Activated CD4-positive, CD25-positive, alpha-beta regulatory T cell treated with anti-CD3 and anti-CD28 coated beads, Interleukin-2, amount 50 U/mL, for 24 hours (primary cell): ENCODE data around the gene GPR55.

Experiments
- ATAC-seq, 2 donors: fragments of 150-1000 bp; cut with Tn5 transposase; one replicate each; pipeline ENCODE4 v1.10.0; 2021; ENCODE audit warnings: mild to moderate bottlenecking in 1 of 2, moderate library complexity in 1 of 2

The GPR55 gene

DNA sequence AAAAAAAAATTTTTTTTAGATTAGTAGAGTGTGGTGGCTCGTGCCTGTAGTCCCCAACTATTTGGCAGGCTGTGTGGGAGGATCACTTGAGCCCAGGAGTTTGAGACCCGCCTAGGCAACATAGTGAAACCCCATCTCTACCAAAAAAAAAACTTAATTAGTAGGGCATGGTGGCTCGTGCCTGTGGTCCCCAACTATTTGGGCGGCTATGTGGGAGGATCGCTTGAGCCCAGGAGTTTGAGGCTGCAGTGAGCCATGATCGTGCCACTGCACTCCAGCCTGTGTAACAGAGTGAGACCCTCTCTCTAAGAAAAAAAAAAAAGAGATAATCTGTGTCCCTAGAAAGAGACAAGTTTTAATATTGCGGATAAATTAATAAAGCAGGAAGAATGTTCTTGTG, 8.8 kb downstream of the GPR55 start:
- ATAC-seq = no peak

DNA sequence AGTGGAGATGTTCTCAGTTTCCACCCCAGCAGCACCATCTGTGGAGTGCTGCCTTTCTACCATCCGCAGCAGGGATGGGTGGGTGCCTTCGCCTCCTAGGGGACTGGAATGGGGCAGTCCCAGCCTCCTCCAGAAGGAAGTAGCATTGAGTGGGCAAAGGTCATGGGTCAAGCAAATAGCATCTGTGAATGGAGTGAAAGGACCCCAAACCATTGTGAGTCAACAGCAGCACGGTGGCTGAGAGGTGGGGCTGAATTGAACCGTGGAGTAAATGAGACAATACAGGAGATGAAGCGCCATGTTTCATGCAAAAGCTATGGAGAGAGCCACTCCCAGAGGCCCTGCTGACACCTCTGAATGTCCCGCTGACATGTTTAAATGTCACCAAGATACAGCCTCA, 9.7 kb downstream of the GPR55 start:
- ATAC-seq = no peak

DNA sequence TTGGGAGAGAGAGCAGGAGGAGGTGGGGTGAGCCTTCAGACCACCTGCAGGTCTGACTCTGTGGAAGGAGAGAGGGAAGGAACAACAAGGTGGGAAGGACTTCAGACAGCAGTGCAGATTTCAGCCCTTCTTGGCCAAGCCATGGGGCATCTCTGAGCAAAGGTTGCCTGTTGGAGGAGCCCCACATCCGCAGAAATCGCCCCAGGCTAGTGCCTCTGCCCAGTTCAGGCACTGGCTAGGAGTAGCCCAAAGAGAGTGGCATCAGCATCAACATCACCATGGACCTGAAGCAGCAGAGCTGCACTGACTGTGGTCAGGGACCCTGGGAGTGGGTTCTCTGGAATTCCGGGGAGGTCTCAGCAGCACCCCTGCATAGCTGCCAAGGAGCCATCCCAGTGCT, 10.2 kb downstream of the GPR55 start:
- no peak for ATAC-seq

DNA sequence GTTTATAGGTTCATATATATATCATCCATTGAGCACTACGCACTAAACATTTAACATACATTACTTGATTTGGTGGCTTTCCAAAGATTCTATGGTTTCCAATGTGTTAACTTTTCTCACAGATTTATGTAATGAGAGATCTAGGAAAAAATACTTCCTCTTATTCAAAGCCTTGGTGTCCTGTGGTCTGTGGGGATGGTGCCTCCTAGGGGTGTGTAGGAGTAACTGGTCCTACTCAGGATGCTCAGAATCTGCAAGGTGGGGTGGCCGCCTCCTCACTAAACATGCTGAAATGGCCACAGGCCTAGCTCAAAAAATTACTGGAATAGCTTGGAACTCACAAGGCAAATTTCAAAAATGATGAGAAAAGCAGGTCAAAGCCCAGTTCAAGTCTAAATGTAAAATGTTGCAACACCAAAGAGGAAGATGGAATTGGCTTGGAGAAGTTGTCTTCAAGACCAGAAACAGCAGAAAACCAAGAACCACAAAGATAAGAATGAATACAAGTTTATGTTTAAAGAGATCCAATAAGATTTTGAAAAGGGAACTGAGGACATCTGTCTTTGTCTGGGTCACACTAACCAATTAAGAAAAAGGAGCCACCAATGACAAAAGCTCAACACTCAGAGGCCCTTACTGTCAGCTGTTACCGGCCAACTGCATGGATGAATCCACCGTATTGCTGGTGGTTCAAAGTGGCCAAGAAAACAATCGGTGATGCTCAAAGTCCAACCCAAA, 11.5 kb downstream of the GPR55 start:
- ATAC-seq = no peak

DNA sequence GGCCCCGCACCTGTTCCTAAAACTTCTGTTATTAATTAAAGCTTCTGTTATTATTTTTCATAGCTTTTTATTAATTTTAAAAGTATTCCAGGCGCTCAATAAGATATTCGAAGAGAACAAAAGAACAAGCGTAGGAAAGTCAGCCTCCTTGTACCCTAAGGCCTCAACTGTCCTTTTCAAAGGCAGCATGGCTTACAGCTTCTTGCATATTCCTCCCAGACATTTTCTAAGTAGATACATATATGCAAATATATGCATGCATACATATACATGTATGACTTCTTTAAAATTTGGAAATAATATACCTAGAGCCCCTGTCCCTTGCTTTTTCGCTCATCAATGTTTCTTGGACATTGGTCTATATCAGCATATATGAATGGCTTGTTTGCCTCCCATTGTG, 12.3 kb downstream of the GPR55 start:
- no peak for ATAC-seq

DNA sequence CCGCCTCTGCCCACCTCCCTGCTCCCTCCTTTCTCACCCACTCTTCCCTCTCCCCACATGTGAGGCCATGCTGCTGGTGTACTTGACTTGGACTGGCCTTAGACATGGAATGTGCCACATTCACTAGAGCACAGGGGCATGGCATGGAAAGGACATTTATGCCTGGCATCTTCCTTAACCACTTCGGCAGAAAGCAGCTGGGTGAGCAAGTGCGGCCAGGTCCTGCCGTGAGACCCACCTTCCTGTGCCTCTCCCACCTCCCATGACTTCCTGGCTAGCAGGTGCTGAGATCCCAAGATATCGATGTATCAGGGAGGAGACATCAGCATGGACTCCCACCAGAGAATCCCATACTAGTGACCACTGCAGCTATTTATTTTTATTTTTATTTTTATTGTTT, 13.0 kb downstream of the GPR55 start:
- no peak for ATAC-seq

DNA sequence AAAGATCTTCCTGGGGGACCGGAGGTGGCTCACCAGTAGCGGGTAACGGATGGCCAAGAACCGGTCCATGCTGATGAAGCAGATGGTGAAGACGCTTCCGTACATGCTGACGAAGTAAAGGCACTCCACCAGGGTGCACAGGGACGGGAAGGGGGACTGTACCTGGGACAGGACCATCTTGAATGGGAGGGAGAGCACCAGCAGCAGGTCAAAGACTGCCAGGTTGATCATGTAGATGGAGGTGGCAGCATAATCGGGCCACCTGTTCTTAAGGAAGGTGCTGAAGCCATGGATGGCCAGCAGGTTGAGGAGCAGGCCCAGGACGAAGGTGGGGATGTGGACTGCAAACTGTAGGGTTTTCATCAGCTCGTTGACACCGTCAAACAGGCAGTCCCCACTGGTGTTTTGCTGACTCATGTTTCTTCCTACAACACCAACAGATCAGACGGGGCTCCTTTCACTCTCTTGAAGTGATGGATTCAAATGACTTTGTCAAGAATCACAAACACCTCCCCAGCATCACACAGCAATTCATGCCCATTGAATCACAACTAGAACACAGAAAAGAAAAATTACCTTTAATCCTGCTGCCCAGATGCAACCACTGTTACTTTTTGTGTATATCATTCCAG, 14.4 kb downstream of the GPR55 start:
- peak; percentile 22 to 33 for ATAC-seq

DNA sequence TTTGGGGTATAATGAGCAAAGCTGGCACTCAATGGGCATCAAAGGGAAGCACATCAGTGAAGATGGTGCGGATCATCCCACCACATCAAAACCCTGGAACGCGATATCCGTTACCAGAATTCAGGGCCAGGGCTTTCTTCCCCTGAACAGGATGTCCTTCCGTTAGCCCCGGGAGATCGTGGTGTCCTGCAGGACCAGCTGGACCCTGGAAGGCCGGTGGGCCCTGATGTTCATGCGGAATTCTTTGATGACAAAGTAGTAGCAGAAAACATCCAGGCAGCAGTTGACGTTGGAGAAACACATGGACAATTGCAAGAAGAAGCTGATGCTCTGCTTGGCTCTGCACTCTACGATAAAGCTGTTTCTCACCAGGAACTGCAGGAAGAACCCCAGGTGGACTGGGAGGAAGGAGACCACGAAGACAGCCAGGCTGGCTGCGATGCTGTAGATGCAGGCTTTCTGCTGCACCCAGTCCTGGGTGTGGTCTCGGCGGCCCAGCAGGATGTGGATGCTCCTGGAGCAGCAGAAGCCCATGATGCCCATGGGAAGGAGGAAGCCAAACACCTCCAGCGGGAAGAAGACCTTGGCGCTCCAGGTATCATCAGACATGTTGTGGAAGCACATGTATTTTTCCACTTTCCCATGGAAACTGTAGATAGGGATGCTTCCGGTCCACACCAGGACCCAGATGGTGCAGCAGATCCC, 15.0 kb downstream of the GPR55 start:
- no peak for ATAC-seq

DNA sequence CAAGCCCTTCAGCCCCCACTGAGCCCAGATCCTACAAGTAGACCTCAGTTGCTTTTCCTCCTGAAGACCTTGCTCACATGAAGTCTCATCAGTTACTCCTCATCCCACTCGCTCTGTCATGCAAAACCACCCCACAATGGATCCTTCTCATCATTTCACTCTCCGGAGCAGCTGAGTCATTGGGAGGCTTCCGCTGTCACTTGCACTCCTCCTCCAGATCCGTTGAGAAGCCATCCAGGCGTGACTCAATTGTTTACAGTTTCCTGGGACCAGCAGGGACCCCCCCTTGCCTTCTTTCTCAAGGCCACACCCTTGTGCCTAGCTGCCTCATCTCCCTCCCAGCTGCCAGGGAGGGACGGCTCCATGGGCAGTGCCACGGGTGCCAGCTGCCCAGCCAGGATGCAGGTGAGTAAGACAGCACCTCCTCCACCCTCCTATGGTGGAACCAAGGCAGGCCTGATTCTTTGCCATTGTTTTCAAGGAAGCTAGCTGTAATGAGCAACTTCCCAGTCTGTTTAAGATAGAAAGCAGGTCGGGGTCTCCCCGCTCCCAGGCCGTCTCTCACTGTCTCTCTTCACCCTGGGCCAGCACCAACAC, 16.3 kb downstream of the GPR55 start:
- peak; percentile 21 to 45 for ATAC-seq

DNA sequence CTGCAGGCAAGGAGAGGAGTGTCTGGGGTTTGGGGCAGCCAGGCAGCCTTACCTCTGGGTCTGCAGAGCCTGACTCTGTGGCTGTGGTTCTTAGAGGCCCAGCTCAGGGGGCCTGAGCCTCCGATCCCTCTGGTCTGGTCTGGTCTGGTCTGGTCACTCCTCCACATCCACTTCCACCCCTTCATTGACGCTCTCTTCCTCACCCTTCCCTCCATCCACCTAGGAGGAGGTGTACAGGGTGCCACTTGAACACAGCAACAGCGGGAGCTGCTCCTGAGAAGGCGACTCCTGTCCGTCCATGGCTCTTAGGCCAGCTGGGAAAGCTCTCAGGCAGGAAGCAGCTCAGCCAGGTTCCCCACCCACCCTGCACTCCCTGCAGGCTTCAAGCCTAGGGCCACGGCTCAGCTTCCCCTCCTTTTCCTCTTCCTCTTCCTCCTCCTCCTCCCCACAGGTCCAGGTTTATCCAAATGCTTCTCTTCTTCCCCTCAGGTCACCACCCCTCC, 16.9 kb downstream of the GPR55 start:
- ATAC-seq = no peak

DNA sequence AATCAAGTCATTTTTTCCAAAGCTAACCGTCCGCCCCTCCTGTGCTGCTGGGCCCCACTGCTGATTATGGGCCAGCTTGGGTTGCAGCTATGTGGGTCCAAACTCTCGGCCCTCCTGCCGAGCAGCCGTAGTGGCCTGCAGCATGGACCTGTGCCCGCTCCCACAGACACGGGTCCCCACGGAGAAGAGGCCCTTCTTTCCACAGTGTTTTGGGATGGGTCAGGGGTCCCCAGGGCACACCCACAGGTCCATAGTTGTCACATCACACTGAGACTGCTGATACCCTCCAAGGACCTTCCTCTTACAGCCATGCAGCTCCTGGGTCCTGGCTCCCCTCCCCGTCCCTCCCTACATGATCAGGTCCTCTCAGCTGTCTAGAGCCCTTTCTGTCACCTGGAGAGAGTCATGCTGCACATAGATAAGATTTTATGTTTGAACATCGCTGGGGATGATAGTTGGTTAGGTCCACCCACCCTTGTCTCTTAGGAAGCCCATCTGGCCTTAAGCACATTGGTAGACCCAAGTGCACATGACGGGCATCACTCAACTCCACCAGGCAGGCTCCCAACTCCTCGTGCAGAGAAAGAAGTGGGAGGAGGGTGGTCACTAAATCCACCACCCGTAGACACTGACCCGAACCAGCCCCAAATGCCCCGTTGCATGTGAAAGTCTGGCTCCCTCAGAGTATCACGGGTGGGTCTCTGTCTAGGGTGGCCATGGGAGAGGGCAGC, 17.5 kb downstream of the GPR55 start:
- no peak for ATAC-seq

DNA sequence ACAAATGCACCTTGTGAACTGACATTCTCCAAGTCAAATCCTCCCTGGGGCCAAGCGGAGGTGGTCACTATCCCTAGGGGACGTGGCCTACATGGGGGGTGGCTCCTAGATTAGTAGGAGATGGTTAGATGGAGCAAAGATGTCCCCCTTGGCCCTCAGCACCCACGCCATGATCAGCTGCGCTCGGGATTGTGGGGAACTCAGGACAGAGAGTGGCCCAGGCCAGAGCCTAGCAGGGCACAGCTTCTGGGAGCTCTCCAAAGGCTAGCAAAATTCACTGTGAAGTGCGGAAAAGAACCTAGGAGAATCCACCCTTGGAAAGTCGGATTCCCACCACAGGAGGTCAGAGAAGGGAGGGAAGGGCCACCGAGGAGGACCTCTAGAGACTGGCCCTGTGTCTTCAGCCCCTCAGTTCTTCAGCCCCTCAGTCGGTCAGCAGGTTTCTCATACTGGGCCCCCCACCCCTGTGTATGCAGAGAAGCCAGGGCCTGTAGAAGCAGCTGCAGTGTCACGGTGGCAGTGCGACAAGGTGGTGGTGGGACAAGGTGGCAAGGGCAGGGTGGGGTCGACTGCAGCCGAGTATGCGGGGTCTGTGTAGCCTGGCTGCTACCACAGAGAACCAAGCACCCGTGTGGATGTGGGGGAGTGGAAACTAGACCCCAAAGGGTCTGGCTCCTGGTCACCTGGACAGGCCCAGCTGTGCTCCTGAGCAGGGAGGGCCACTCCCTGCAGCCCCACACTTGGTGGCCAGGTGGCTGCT, 18.4 kb downstream of the GPR55 start:
- no peak for ATAC-seq

DNA sequence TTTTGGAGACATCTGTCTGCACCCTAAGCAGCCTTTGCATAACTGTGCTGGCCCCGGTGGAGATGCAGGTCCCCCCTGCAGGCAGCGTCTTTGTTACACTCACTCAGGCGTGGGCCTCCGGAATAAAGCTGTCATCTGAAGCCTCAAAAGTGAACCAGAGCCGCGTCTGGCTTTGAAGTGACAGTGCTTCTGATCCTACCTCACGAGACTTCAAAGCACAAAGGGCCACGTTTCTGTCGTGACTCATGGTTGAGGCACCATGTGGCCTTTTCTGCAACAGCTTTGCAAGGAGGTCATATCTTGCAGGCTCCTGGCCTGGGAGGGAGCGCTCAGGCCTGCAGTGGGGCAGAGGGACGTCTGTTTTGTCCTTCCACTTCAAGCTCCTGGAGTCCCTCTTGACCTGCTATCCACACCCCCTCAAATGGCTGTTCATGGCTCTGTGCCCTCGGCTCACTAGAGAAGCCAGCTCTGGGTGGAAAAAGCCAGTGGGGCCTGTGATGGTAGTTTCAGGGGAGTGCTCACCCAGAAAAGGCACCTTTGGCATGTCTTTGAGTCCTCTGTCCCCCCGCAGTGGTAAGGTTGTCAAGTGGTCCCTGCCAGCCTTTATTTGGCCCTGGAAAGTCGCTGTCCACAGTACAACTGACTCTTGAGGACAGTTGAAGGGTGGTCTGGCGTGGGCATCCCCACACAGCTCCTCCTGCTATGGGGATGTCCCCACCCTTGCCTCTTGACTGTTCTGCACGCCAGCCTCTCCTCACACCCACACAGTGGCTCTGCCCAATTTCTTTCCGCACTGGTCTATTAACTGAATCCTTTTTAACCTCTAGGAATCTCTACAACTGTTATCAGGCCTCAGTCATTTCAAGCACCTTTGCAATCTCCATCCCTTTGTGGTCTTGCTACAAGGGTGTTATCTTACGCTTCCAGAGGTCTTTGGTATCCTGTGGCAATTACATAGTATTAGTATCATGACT, 19.3 kb downstream of the GPR55 start:
- peak; percentile 87 to 91 for ATAC-seq

DNA sequence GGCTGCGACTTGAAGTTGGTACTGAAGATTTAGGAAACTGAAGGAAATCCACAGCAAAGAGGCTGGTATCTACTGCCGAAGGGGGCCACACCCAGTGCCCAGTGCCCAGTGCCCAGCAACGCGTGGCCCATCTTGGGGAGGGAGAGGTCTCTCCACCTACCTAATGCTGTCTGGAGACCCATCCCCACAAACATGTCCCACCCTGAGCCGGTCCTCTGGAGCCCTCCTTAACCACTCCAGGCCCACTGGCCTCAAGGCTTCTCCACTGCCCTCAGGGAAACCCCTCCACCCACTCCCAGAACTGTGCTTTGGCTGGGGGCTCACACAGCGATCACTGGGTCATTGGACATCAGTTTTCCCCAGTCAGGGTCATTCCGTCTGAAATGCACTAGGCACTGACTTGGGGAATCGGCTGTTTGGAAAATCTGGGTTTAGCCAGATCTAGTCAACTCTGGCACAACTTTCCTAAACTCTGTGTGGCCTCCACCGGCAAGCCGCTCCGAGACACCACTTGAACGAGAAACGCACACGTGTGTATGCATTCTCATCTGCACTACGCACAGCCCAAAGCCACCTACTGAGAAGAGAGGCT, 20.1 kb downstream of the GPR55 start:
- ATAC-seq = no peak

DNA sequence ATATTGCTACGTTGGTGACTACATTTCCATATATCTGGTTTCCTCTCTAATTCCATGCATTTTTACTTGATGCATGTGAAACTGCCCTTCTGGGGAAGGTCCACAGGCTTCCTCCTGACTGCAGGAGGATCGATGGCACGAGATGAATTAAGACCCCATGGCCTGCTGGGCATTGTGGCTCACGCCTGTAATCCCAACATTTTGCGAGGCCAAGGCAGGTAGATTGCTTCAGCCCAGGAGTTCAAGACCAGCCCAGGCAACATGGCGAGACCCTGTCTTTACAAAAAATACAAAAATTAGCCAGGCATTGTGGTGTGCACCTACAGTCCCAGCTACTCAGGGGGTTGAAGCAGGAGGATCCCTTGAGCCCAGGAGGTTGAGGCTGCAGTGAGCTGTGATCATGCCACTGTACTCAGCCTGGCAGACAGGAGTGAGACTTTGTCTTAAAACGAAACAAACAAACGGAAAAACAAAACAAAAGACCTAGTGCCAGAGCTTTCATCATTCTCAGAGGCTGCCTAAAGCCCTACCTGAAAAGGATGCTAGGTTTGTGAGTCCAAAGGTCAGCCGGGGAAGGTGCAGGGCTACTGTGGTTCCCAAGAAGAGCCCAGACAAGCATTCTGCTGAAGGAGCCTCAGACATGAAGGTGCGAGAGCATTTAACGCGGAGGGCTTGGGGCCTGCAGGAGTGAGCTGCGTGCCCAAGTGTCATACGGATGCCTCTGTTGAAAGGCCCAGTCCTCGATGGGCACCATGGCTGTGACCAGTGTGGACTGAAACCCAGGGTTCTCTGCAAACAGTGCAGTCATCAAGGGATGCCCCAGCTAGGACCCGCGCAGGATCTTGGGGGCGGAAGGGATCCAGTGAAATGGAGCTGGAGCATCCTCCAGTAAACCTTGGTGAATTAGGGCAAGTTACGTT, 21.6 kb downstream of the GPR55 start:
- ATAC-seq = no peak

DNA sequence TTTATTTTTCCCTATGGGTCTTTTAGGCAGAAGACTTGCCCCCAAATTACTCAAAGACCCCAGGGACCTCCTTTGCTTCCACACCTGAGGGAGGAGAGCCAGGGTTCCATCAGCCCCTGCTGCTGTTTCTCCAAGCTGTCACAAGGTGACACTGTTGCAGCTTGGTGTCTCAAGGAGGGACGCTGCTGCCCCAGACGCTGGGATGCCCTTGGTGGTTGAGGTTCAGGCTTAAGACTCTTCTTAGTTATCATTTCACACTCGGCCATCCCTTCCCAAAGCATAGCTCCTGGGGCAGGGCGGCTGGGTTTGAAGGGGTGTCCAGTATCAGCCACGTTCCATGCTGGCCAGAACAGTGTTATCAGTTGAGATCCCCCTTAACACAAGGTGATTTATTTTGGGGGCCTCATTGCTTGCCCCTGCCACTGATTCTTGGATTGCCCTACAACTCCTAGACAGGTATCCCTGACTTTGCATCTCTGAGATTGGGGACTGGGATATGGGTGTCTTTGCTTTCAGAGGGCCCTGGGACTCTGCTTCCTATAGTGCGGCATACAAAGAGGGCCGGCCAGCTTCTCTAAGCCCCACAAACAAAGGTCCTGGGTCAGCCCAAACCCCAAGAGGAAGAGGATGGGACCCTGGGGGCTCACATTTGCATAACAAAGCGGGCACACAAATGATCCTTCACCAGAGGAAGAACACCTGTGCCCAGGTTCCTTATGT, 22.7 kb downstream of the GPR55 start:
- ATAC-seq = peak in 1 of 2 donors; percentile 15

DNA sequence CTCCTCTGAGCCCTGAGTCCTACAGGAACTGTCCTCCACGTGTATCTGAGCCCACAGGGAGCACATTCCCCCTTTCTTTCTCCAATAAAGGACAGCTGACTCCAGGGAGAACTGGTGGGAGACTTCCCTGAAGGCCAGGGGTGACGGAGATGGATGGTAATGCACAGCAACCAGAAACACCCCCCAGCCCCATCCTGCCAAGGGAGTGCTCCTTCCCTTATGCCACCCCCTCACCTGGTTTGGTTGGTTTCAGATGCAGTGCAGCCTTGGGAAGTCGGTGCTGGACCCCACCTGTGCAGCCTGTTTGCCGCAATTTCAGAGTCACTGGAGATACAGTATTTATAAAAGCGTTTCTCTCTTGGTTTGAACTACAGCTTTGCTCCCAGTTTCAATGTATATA, 24.0 kb downstream of the GPR55 start:
- ATAC-seq = no peak

DNA sequence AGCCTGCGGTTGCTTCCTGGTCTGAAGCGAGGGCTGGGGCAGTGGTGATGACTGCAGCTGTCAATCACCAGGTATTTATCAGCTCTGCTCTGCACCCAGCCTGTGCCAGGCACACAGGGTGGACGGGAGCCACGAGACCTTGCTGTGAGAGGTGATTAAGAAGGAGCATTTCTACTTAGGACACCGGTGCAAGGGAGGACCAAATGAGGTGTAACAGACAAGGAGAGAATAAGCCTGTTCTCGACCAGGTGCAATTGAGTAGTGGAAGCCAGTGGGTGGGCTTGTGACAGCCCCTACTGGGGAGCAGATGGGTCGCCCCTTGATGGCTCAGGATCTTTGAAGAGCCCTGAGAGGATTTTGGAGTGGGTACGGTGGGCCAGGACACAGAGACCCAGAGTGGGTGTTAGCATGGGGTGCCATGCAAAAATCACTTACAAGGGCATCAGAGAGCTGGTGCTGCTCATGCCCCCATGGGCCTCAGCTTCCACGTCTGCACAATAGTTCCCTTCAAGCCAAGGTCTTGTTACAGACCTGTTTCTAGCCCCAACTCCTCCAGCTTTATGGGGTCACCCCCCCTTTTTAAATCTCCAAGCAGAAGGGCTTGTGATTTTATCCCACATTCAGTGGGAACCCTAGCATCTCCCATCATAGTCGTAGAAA, 24.6 kb downstream of the GPR55 start:
- no peak for ATAC-seq
